ENCODE measurements around the gene TCF12. TPM values are rescaled to one million over a fixed set of nuclear protein-coding genes. Genes with fewer than 3 reads are reported as not detected.

The TCF12 gene
- total RNA-seq, 1 experiment from 2014 or later = 157 TPM

- no peak for DNase-seq (ENCODE audit: low read depth)
Observed at GRCh38 chr15:57048930-57049549, 130.6 kb downstream of the TCF12 start.

GRCh38 chr15:57053470-57053869 lies 135.0 kb downstream of the TCF12 start:
- DNase-seq (ENCODE audit: low read depth) = no peak

- DNase-seq (ENCODE audit: low read depth) = no peak
Observed at GRCh38 chr15:57054204-57054750, 135.8 kb downstream of the TCF12 start.

- DNase-seq (ENCODE audit: low read depth) = no peak
Observed at GRCh38 chr15:57056357-57056756, 137.9 kb downstream of the TCF12 start.

- no peak for DNase-seq (ENCODE audit: low read depth)
Observed at GRCh38 chr15:57057134-57057930, 138.9 kb downstream of the TCF12 start.

GRCh38 chr15:57059026-57059660 lies 140.7 kb downstream of the TCF12 start:
- DNase-seq (ENCODE audit: low read depth) = no peak

GRCh38 chr15:57060799-57061198 lies 142.4 kb downstream of the TCF12 start:
- peak; percentile 59 for DNase-seq (ENCODE audit: low read depth)

GRCh38 chr15:57061281-57061680 lies 142.8 kb downstream of the TCF12 start:
- no peak for DNase-seq (ENCODE audit: low read depth)

- DNase-seq (ENCODE audit: low read depth) = no peak
Observed at GRCh38 chr15:57061696-57062095, 143.3 kb downstream of the TCF12 start.

GRCh38 chr15:57064033-57064432 lies 145.6 kb downstream of the TCF12 start:
- DNase-seq (ENCODE audit: low read depth) = no peak

GRCh38 chr15:57069423-57069822 lies 151.0 kb downstream of the TCF12 start:
- no peak for DNase-seq (ENCODE audit: low read depth)

- DNase-seq (ENCODE audit: low read depth) = no peak
Observed at GRCh38 chr15:57070674-57071073, 152.2 kb downstream of the TCF12 start.

- DNase-seq (ENCODE audit: low read depth) = no peak
Observed at GRCh38 chr15:57079446-57079845, 161.0 kb downstream of the TCF12 start.

- DNase-seq (ENCODE audit: low read depth) = no peak
Observed at GRCh38 chr15:57079931-57080620, 161.6 kb downstream of the TCF12 start.

GRCh38 chr15:57082054-57082728 lies 163.7 kb downstream of the TCF12 start:
- peak; percentile 9 for DNase-seq (ENCODE audit: low read depth)

GRCh38 chr15:57084192-57084591 lies 165.7 kb downstream of the TCF12 start:
- DNase-seq (ENCODE audit: low read depth) = no peak

- no peak for DNase-seq (ENCODE audit: low read depth)
Observed at GRCh38 chr15:57085267-57085666, 166.8 kb downstream of the TCF12 start.

GRCh38 chr15:57086857-57087427 lies 168.5 kb downstream of the TCF12 start:
- DNase-seq (ENCODE audit: low read depth) = no peak

GRCh38 chr15:57089815-57090495 lies 171.5 kb downstream of the TCF12 start:
- DNase-seq (ENCODE audit: low read depth) = no peak

GRCh38 chr15:57090496-57090859 lies 172.0 kb downstream of the TCF12 start:
- no peak for DNase-seq (ENCODE audit: low read depth)

GRCh38 chr15:57091636-57092035 lies 173.2 kb downstream of the TCF12 start:
- no peak for DNase-seq (ENCODE audit: low read depth)
